Measurements from ENCODE around the gene TUT4. TPM values are rescaled to one million over a fixed set of nuclear protein-coding genes. Genes with fewer than 3 reads are reported as not detected.
"Not testable (repeated sequence)": the region's sequence is repeated elsewhere in the genome, so short reads cannot be mapped to it uniquely, and the experiment has no call there.

Gene TUT4
- total RNA-seq, 1 donor: 44.2 TPM

GRCh38 chr1:52580283-52580682 lies 27.4 kb upstream of the TUT4 start:
- Histone ChIP-seq H3K4me2 (ENCODE audit: insufficient read depth, low read length) (no peak overlapping the region), H3K36me3 (ENCODE audit: insufficient read depth, low read length) (no peaks in the 10 kb centered on the region), H3K27me3 (ENCODE audit: insufficient read depth, low read length) (peaks cover 9% of the 10 kb centered on the region), H3K4me1 (ENCODE audit: insufficient read depth, low read length) (no peaks in the 10 kb centered on the region), H3K9me3 (ENCODE audit: low read depth, low read length) (no peaks in the 10 kb centered on the region), H4K20me1 (ENCODE audit: insufficient read depth, low read length) (no peaks in the 10 kb centered on the region), H3K27ac (ENCODE audit: low read depth, low read length) (no peak overlapping the region), H3K79me2 (ENCODE audit: insufficient read depth, low read length) (no peaks in the 10 kb centered on the region), H3K4me3 (ENCODE audit: insufficient read depth, low read length) (no peak overlapping the region), H2AFZ (ENCODE audit: low read length) (no peak overlapping the region)
- no peak for DNase-seq (ENCODE audit: insufficient read length, low spot score, missing footprints)
- TF ChIP-seq, protein P1, sequence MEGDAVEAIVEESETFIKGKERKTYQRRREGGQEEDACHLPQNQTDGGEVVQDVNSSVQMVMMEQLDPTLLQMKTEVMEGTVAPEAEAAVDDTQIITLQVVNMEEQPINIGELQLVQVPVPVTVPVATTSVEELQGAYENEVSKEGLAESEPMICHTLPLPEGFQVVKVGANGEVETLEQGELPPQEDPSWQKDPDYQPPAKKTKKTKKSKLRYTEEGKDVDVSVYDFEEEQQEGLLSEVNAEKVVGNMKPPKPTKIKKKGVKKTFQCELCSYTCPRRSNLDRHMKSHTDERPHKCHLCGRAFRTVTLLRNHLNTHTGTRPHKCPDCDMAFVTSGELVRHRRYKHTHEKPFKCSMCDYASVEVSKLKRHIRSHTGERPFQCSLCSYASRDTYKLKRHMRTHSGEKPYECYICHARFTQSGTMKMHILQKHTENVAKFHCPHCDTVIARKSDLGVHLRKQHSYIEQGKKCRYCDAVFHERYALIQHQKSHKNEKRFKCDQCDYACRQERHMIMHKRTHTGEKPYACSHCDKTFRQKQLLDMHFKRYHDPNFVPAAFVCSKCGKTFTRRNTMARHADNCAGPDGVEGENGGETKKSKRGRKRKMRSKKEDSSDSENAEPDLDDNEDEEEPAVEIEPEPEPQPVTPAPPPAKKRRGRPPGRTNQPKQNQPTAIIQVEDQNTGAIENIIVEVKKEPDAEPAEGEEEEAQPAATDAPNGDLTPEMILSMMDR (IDR thresholded peaks at IDR 0.05; ENCODE audit: extremely low read depth, low read depth, low read length): no peak

DNA sequence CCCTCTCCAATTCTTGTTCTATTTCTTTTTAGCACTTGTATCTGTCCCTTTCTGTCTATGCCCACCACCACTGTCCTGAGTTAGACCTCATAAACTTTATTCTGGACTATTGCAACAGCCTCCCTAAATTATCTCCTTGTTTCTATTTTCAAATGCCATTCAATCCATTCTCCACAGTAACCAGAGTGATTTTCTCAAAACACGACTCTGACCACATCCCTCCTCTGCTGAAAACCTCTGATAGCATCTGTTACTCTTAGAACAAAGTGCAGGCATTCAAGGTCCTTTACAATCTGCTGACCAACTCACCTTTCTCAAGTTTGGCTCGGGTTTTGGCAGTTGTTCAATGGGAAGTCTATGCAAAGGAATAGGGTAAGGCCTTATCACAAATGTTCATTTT lies 26.5 kb upstream of the TUT4 start:
- H3K4me1 ChIP-seq (ENCODE audit: insufficient read depth, low read length): peaks cover 8% of the 10 kb centered on the region
- H3K4me2 ChIP-seq (ENCODE audit: insufficient read depth, low read length): no peak overlapping the region
- no peak overlapping the region for H3K27ac ChIP-seq (ENCODE audit: low read depth, low read length)
- peaks cover under 1% of the 10 kb centered on the region for H3K27me3 ChIP-seq (ENCODE audit: insufficient read depth, low read length)
- H3K4me3 ChIP-seq (ENCODE audit: insufficient read depth, low read length): no peak overlapping the region
- H4K20me1 ChIP-seq (ENCODE audit: insufficient read depth, low read length): no peaks in the 10 kb centered on the region
- H2AFZ ChIP-seq (ENCODE audit: low read length): no peak overlapping the region
- H3K36me3 ChIP-seq (ENCODE audit: insufficient read depth, low read length): no peaks in the 10 kb centered on the region
- H3K79me2 ChIP-seq (ENCODE audit: insufficient read depth, low read length): no peaks in the 10 kb centered on the region
- DNase-seq (ENCODE audit: insufficient read length, low spot score, missing footprints): no peak
- H3K9me3 ChIP-seq (ENCODE audit: low read depth, low read length): no peaks in the 10 kb centered on the region
- TF ChIP-seq, protein P1 (IDR thresholded peaks at IDR 0.05; ENCODE audit: extremely low read depth, low read depth, low read length): no peak

- not testable (repeated sequence) for DNase-seq (ENCODE audit: insufficient read length, low spot score, missing footprints); H2AFZ ChIP-seq (ENCODE audit: low read length); H3K36me3 ChIP-seq (ENCODE audit: insufficient read depth, low read length); H3K4me3 ChIP-seq (ENCODE audit: insufficient read depth, low read length); H4K20me1 ChIP-seq (ENCODE audit: insufficient read depth, low read length); H3K79me2 ChIP-seq (ENCODE audit: insufficient read depth, low read length); H3K4me2 ChIP-seq (ENCODE audit: insufficient read depth, low read length); H3K9me3 ChIP-seq (ENCODE audit: low read depth, low read length); H3K27me3 ChIP-seq (ENCODE audit: insufficient read depth, low read length); H3K27ac ChIP-seq (ENCODE audit: low read depth, low read length)
- peaks cover 11% of the 10 kb centered on the region for H3K4me1 ChIP-seq (ENCODE audit: insufficient read depth, low read length)
Measured at GRCh38 chr1:52578066-52578465, 25.2 kb upstream of the TUT4 start.

DNA sequence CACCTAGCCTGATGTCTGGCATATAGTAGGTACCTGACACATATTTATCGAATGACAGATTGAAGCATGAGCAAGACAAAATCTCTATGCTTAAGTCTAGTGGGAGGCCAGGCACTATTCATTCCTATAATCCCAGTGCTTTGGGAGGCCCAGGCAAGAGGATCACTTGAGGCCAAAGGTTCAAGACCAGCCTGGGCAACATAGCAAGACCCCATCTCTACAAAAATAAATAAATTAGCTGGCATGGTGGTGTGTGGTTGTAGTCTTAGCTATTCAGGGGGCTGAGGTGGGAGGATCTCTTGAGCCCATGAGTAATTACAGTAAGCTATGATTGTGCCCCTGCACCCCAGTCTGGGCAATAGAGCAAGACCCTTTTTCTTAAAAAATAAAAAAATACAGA lies 23.2 kb upstream of the TUT4 start:
- Histone ChIP-seq H3K27me3 (ENCODE audit: insufficient read depth, low read length) (no peaks in the 10 kb centered on the region), H3K4me2 (ENCODE audit: insufficient read depth, low read length) (no peak overlapping the region), H2AFZ (ENCODE audit: low read length) (no peak overlapping the region), H4K20me1 (ENCODE audit: insufficient read depth, low read length) (no peaks in the 10 kb centered on the region), H3K4me3 (ENCODE audit: insufficient read depth, low read length) (no peak overlapping the region), H3K4me1 (ENCODE audit: insufficient read depth, low read length) (peaks cover 11% of the 10 kb centered on the region), H3K9me3 (ENCODE audit: low read depth, low read length) (no peaks in the 10 kb centered on the region), H3K36me3 (ENCODE audit: insufficient read depth, low read length) (no peaks in the 10 kb centered on the region), H3K79me2 (ENCODE audit: insufficient read depth, low read length) (no peaks in the 10 kb centered on the region), H3K27ac (ENCODE audit: low read depth, low read length) (no peak overlapping the region)
- TF ChIP-seq, protein P1 (IDR thresholded peaks at IDR 0.05; ENCODE audit: extremely low read depth, low read depth, low read length): no peak
- DNase-seq (ENCODE audit: insufficient read length, low spot score, missing footprints): no peak
